DND-41 (cell line): ENCODE results near the gene HECTD1.
"Not testable (repeated sequence)": the region's sequence is repeated elsewhere in the genome, so short reads cannot be mapped to it uniquely, and the experiment has no call there.

Experiments
- ATAC-seq: fragments of 200-7000 bp; cut with Tn5 transposase; 3 replicates; pipeline ENCODE4 v1.9.1; 2021; ENCODE audit warnings: low read depth; ENCODE audit not compliant: insufficient read depth
- DNase-seq: peaks from one replicate; pipeline ENCODE4 v3.0.0-alpha.2; 2020
- H2AFZ ChIP-seq: 2 replicates; pipeline ENCODE4 v1.6.0; 2012; ENCODE audit warnings: low read depth, low read length
- H3K27ac ChIP-seq: 2 replicates; pipeline ENCODE4 v1.5.1; 2012; ENCODE audit warnings: low read length, inconsistent platforms
- H3K27me3 ChIP-seq: fragments of 200-600 bp; sonication (generic); 2 replicates; pipeline ENCODE4 v1.6.0; 2012; ENCODE audit warnings: low read length, mild to moderate bottlenecking, inconsistent platforms; ENCODE audit not compliant: insufficient read depth, poor library complexity
- H3K36me3 ChIP-seq: 2 replicates; pipeline ENCODE4 v1.5.1; 2012; ENCODE audit warnings: low read length, inconsistent platforms; ENCODE audit not compliant: insufficient read depth
- H3K4me1 ChIP-seq: 2 replicates; pipeline ENCODE4 v1.5.1; 2012; ENCODE audit warnings: mild to moderate bottlenecking, low read length; ENCODE audit not compliant: insufficient read depth
- H3K4me2 ChIP-seq: 2 replicates; pipeline ENCODE4 v1.6.0; 2012; ENCODE audit warnings: mild to moderate bottlenecking, moderate library complexity, low read length, inconsistent platforms; ENCODE audit not compliant: insufficient read depth
- H3K4me3 ChIP-seq, 2 experiments: fragments of 200-600 bp in 1 of 2; shearing (Covaris generic) in 1 of 2; 2 replicates each; pipeline ENCODE4 v1.5.1; 2012 to 2016; ENCODE audit warnings: inconsistent platforms in 2 of 2, low read length in 2 of 2, mild to moderate bottlenecking in 2 of 2, low read depth in 1 of 2, moderate library complexity in 1 of 2
- H3K79me2 ChIP-seq: 2 replicates; pipeline ENCODE4 v1.6.0; 2012; ENCODE audit warnings: low read length, inconsistent platforms; ENCODE audit not compliant: insufficient read depth
- H3K9ac ChIP-seq: 2 replicates; pipeline ENCODE4 v1.6.0; 2012; ENCODE audit warnings: low read depth, mild to moderate bottlenecking, inconsistent platforms, low read length, moderate library complexity
- H3K9me3 ChIP-seq: 2 replicates; pipeline ENCODE4 v1.5.1; 2012; ENCODE audit warnings: low read length, moderate library complexity, mild to moderate bottlenecking, inconsistent platforms; ENCODE audit not compliant: insufficient read depth, severe bottlenecking
- H4K20me1 ChIP-seq: 2 replicates; pipeline ENCODE4 v1.6.0; 2012; ENCODE audit warnings: low read length; ENCODE audit not compliant: insufficient read depth
- EZH2 ChIP-seq: IDR thresholded peaks from 3 replicates; pipeline ENCODE4 v1.6.1; 2012; ENCODE audit warnings: borderline replicate concordance, low read depth, mild to moderate bottlenecking, moderate library complexity, low read length, inconsistent platforms; ENCODE audit not compliant: severe bottlenecking
- TF ChIP-seq, protein P1 (sequence below): IDR thresholded peaks from 2 replicates; pipeline ENCODE4 v1.5.1; 2012; ENCODE audit warnings: borderline replicate concordance, low read length, moderate library complexity, mild to moderate bottlenecking; ENCODE audit not compliant: poor library complexity, severe bottlenecking; ENCODE audit errors: extremely low read depth

The HECTD1 gene

DNA sequence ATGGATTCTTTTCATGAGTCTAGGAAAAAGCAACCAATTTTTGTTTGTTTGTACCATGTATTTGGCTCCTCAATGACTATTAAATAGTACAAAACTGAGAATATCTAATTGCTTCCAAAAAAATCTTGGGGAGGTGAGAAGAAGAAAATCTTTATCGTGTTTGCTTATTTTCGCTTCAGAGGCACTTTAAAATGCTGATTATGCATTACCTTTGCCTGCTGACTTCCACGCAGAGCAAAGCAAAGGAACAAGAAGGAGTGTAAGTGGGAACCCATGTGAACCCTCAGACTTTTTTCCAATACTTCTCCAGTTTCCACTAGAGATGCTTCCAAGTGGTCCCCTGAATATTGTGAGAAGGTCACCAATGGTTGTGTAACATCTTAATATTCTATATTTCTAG is 138.2 kb downstream of the HECTD1 start:
- no peak for ATAC-seq
- no peak overlapping the region for H3K27ac ChIP-seq
- no peak overlapping the region for H3K9ac ChIP-seq
- 0 out of 2 replicates have a peak, but pooled peaks cover 3% of the 10 kb centered on the region for H3K36me3 ChIP-seq
- no peaks in the 10 kb centered on the region for H3K79me2 ChIP-seq
- H2AFZ ChIP-seq = no peak overlapping the region
- H3K4me3 ChIP-seq = no peak overlapping the region
- no peaks in the 10 kb centered on the region for H3K4me1 ChIP-seq
- no peak overlapping the region for H3K4me2 ChIP-seq
- no peak for DNase-seq
- TF ChIP-seq EZH2 = no peak
- TF ChIP-seq, protein P1, sequence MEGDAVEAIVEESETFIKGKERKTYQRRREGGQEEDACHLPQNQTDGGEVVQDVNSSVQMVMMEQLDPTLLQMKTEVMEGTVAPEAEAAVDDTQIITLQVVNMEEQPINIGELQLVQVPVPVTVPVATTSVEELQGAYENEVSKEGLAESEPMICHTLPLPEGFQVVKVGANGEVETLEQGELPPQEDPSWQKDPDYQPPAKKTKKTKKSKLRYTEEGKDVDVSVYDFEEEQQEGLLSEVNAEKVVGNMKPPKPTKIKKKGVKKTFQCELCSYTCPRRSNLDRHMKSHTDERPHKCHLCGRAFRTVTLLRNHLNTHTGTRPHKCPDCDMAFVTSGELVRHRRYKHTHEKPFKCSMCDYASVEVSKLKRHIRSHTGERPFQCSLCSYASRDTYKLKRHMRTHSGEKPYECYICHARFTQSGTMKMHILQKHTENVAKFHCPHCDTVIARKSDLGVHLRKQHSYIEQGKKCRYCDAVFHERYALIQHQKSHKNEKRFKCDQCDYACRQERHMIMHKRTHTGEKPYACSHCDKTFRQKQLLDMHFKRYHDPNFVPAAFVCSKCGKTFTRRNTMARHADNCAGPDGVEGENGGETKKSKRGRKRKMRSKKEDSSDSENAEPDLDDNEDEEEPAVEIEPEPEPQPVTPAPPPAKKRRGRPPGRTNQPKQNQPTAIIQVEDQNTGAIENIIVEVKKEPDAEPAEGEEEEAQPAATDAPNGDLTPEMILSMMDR = no peak
- no peaks in the 10 kb centered on the region for H4K20me1 ChIP-seq
- H3K27me3 ChIP-seq = no peaks in the 10 kb centered on the region
- no peaks in the 10 kb centered on the region for H3K9me3 ChIP-seq

DNA sequence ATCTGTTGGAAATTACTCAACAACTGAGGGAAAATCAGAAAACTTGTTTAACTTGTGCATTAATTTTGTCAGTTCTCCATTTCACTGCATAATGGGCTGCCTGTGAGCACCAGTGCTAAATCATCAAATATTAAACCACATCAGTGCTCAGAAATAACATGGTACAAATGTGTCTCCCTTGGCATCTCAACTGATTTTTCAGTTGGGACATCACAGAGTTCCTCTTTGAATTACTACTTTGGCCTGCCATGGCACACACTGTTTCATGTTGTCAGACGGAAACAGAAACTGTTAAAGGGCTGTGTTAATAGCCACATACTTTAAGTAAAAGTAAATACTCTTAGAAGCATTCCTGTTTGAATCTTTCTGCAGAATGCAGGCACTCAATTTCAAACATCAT is 139.4 kb downstream of the HECTD1 start:
- H3K4me2 ChIP-seq = no peak overlapping the region
- no peaks in the 10 kb centered on the region for H3K79me2 ChIP-seq
- no peaks in the 10 kb centered on the region for H3K4me1 ChIP-seq
- H3K27ac ChIP-seq = no peak overlapping the region
- no peaks in the 10 kb centered on the region for H3K27me3 ChIP-seq
- DNase-seq = no peak
- ATAC-seq = no peak
- H3K4me3 ChIP-seq = no peak overlapping the region
- no peak overlapping the region for H2AFZ ChIP-seq
- H4K20me1 ChIP-seq = no peaks in the 10 kb centered on the region
- TF ChIP-seq, protein P1 = no peak
- TF ChIP-seq EZH2 = no peak
- no peak overlapping the region for H3K9ac ChIP-seq
- H3K36me3 ChIP-seq = 0 out of 2 replicates have a peak, but pooled peaks cover 3% of the 10 kb centered on the region
- no peaks in the 10 kb centered on the region for H3K9me3 ChIP-seq

DNA sequence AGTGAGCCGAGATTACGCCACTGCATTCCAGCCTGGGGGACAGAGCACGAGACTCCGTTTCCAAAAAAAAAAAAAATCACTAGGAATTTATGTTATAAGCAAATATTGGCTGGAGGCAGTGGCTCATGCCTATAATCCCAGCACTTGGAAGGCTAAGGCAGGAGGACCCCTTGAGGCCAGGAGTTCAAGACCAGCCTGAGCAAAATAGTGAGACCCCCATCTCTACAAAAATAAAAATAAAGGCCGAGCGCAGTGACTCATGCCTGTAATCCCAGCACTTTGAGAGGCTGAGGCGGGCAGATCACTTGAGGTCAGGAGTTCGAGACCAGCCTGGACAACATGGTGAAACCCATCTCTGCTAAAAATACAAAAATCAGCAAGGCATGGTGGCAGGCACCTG is 144.7 kb downstream of the HECTD1 start:
- H3K4me1 ChIP-seq, H3K9me3 ChIP-seq, H3K27ac ChIP-seq, H3K27me3 ChIP-seq, H4K20me1 ChIP-seq, H3K79me2 ChIP-seq, ATAC-seq, DNase-seq, H3K36me3 ChIP-seq, H2AFZ ChIP-seq, H3K4me3 ChIP-seq, H3K4me2 ChIP-seq, H3K9ac ChIP-seq: not testable (repeated sequence)

DNA sequence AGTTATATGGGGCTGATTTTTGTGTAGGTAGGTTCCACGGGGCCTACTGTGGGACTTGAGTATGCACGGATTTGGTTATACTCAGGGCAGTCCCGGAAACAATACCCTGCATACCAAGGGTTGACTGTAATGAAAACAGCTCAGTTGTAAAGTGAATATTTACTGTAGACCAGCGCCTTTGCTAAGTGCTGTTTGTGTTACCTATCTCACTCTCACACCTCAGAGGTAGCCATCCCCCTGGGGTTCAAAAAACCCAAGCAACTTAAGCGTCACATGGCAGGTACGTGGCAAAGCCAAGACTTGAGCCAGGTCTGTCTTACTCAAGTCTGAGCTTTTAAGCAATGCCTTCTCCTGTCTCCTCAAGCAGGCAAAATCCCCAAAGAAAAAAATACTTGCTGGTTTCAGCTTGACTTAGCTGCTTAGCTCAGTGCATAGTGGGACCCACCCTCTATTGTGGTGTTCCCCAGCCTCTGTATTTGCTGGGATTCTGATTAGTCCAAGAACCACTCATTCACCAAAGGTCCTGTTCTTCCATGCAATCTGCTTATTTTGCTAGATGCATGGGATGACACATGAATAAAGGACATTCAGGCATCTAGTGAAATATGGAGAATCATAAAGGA is 147.2 kb downstream of the HECTD1 start:
- H3K27ac ChIP-seq = no peak overlapping the region
- H3K9ac ChIP-seq = no peak overlapping the region

More for the DNA sequence above, 147.2 kb downstream of the HECTD1 start:
- no peak overlapping the region for H2AFZ ChIP-seq
- no peak overlapping the region for H3K4me2 ChIP-seq
- no peak overlapping the region for H3K4me3 ChIP-seq
- no peaks in the 10 kb centered on the region for H3K4me1 ChIP-seq
- H3K9me3 ChIP-seq = no peaks in the 10 kb centered on the region
- ATAC-seq (no peak), DNase-seq (no peak)
- no peaks in the 10 kb centered on the region for H3K27me3 ChIP-seq
- no peaks in the 10 kb centered on the region for H3K79me2 ChIP-seq
- H3K36me3 ChIP-seq = no peaks in the 10 kb centered on the region
- no peaks in the 10 kb centered on the region for H4K20me1 ChIP-seq
- TF ChIP-seq, protein P1 = no peak
- TF ChIP-seq EZH2 = no peak
